Adrenal gland (tissue), 5 donors: ENCODE results near the gene CLMN.

ENCODE experiments used
- POLR2A ChIP-seq, 2 donors: fragments of 450-650 bp; IDR thresholded peaks; one replicate each; pipeline ENCODE4 v1.6.1; 2017; ENCODE audit warnings: antibody characterized with exemption in 2 of 2, mild to moderate bottlenecking in 2 of 2, moderate library complexity in 1 of 2
- TF ChIP-seq, protein P1 (sequence below), 6 experiments: fragments of 450-650 bp in 4 of 6; fragments of 200-600 bp in 2 of 6; sonication (generic) in 1 of 6; IDR thresholded peaks; 1 replicate in 5 of 6; 2 replicates in 1 of 6; pipeline versions ENCODE4 v1.5.1 to v1.8.0; 2016 to 2021; ENCODE audit warnings: antibody characterized with exemption in 6 of 6, mild to moderate bottlenecking in 2 of 6, moderate library complexity in 1 of 6
- donor health status: DM: no; HTN: no; CAD: no.

DNA sequence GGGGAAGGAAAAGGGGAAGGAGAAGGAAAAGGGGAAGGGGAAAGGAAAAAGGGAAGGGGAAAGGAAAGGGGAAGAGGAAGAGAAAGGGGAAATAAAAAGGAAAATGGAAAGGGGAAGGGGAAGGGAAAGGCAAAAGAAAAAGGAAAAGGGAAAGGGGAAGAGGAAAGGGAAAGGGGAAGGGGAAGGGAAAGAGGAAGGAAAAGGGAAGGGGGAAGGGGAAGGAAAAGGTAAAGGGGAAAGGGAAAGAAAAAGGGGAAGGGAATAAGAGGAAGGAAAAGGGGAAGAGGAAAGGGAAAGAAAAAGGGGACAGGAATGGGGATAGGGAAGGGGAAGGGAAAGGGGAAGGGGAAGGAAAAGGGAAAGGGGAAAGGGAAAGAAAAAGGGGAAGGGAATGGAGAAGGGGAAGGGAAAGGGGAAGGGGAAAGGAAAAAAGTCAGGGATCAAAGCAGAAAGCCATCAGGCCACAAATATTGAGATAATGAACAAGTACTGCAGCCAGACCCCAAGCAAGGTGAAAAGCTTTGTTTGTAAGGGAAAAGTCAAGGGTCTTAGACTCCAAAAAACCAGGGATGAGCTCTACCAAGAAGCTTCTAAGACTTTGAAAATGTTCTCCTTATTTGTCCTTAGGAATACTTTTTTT is 182.4 kb downstream of the CLMN start:
- TF ChIP-seq, protein P1, sequence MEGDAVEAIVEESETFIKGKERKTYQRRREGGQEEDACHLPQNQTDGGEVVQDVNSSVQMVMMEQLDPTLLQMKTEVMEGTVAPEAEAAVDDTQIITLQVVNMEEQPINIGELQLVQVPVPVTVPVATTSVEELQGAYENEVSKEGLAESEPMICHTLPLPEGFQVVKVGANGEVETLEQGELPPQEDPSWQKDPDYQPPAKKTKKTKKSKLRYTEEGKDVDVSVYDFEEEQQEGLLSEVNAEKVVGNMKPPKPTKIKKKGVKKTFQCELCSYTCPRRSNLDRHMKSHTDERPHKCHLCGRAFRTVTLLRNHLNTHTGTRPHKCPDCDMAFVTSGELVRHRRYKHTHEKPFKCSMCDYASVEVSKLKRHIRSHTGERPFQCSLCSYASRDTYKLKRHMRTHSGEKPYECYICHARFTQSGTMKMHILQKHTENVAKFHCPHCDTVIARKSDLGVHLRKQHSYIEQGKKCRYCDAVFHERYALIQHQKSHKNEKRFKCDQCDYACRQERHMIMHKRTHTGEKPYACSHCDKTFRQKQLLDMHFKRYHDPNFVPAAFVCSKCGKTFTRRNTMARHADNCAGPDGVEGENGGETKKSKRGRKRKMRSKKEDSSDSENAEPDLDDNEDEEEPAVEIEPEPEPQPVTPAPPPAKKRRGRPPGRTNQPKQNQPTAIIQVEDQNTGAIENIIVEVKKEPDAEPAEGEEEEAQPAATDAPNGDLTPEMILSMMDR (IDR thresholded peaks at IDR 0.05), result no peak
- TF ChIP-seq POLR2A (IDR thresholded peaks at IDR 0.05), result no peak
